Measurements from ENCODE around the gene STRN.
"Not testable (repeated sequence)": the region's sequence is repeated elsewhere in the genome, so short reads cannot be mapped to it uniquely, and the experiment has no call there.

Gene STRN

DNA sequence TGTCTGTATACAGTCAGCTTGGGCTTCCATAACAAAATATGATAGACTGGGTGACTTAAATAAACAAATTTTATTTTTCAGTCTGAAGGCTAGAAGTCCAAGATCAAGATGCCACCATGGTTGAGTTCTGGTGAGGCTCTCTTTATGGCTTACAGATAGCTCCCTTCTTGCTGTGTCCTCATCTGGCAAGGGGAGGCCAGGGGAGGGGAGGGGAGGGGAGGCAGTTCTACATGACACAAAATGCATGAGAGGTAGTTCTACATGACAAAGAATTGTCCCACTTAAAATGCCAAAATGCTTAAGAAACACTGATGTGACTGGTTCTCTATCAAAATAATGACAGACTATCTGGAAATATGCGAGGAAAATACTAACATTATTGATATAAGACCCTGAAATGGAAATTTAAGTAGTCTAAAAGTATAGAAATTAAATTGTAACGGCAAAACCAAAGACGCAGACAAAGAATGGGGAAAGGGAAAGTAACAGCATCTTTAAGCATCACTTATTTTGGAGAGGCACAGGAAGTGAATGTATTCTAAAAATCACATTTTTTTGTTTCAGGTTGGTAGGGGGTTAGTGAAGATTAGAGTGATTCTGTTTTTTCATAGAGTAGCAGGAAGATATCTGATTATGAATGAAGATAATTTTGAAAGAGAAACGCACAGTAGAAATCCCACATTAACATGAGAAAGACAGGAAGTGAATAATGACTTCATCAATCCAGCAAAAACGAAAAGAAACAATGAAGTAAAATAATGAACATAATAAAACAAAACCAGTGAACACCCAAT, 131.4 kb downstream of the STRN start:
- Histone ChIP-seq H3K27me3 (ENCODE audit: low read depth, low read length) (no peaks in the 10 kb centered on the region), H3K4me1 (ENCODE audit: low read length) (no peaks in the 10 kb centered on the region), H3K79me2 (ENCODE audit: low read length) (no peaks in the 10 kb centered on the region), H3K4me3 (ENCODE audit: low read length) (no peak overlapping the region), H3K36me3 (replicated peaks; ENCODE audit: low read depth, low read length) (no peaks in the 10 kb centered on the region), H3K27ac (ENCODE audit: low read length) (no peak overlapping the region), H3K4me2 (ENCODE audit: low read length) (no peak overlapping the region), H3K9ac (ENCODE audit: low read length) (no peak overlapping the region), H3K9me3 (ENCODE audit: insufficient read depth, low read length) (no peaks in the 10 kb centered on the region), H4K20me1 (ENCODE audit: insufficient read depth, low read length) (no peaks in the 10 kb centered on the region), H2AFZ (ENCODE audit: low read depth, low read length) (no peak overlapping the region)
- TF ChIP-seq, protein P1, sequence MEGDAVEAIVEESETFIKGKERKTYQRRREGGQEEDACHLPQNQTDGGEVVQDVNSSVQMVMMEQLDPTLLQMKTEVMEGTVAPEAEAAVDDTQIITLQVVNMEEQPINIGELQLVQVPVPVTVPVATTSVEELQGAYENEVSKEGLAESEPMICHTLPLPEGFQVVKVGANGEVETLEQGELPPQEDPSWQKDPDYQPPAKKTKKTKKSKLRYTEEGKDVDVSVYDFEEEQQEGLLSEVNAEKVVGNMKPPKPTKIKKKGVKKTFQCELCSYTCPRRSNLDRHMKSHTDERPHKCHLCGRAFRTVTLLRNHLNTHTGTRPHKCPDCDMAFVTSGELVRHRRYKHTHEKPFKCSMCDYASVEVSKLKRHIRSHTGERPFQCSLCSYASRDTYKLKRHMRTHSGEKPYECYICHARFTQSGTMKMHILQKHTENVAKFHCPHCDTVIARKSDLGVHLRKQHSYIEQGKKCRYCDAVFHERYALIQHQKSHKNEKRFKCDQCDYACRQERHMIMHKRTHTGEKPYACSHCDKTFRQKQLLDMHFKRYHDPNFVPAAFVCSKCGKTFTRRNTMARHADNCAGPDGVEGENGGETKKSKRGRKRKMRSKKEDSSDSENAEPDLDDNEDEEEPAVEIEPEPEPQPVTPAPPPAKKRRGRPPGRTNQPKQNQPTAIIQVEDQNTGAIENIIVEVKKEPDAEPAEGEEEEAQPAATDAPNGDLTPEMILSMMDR (IDR thresholded peaks at IDR 0.05; ENCODE audit: low read depth, low read length): no peak
- TF ChIP-seq EZH2phosphoT487 (IDR thresholded peaks at IDR 0.05; ENCODE audit: low read depth): no peak

DNA sequence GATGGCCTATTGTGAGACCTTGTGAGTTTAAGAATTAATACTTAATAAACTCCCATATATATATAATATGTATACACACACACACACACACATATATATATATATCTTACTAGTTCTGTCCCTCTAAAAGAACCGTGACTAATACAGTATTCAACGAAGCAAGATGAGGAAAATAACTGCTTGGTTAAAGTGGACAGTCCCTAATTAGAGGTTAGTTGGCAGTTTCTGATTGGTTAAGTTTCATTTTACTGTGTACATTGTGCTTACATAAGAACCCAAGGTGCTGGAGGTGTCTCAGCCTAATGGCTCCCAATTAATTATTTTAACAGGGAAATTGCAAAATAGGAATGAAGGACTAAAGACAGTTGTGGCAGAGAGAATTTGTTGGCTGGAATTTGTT, 132.1 kb downstream of the STRN start:
- H3K4me3 ChIP-seq (ENCODE audit: low read length): no peak overlapping the region
- H2AFZ ChIP-seq (ENCODE audit: low read depth, low read length): no peak overlapping the region
- H3K79me2 ChIP-seq (ENCODE audit: low read length): no peaks in the 10 kb centered on the region
- H3K9ac ChIP-seq (ENCODE audit: low read length): no peak overlapping the region
- H4K20me1 ChIP-seq (ENCODE audit: insufficient read depth, low read length): no peaks in the 10 kb centered on the region
- H3K36me3 ChIP-seq (replicated peaks; ENCODE audit: low read depth, low read length): no peaks in the 10 kb centered on the region
- TF ChIP-seq, protein P1 (IDR thresholded peaks at IDR 0.05; ENCODE audit: low read depth, low read length): no peak
- no peak for TF ChIP-seq EZH2phosphoT487 (IDR thresholded peaks at IDR 0.05; ENCODE audit: low read depth)
- no peaks in the 10 kb centered on the region for H3K4me1 ChIP-seq (ENCODE audit: low read length)
- no peaks in the 10 kb centered on the region for H3K27me3 ChIP-seq (ENCODE audit: low read depth, low read length)
- no peaks in the 10 kb centered on the region for H3K9me3 ChIP-seq (ENCODE audit: insufficient read depth, low read length)
- H3K4me2 ChIP-seq (ENCODE audit: low read length): no peak overlapping the region
- no peak overlapping the region for H3K27ac ChIP-seq (ENCODE audit: low read length)

DNA sequence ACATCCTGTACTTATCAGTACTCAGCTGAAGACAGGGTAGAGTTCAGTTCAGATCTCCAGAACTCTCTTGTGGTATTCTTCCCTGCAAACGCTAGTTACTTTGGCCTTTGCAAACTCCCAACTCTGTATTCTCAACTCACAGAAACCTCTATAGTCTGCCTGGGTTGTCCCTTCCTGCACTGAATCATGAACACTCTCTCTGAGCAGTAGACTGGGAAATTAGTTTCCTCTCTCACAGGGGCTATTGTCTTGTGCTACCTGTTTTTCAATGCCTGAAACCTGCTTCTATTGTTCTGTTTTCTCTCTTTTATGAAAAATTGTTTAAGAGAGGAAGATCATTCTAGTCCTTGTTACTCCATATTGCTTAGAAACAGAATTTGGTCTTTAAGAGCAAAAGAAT, 135.2 kb downstream of the STRN start:
- TF ChIP-seq EZH2phosphoT487 (IDR thresholded peaks at IDR 0.05; ENCODE audit: low read depth): no peak
- TF ChIP-seq, protein P1 (IDR thresholded peaks at IDR 0.05; ENCODE audit: low read depth, low read length): no peak
- Histone ChIP-seq H3K36me3 (replicated peaks; ENCODE audit: low read depth, low read length) (no peaks in the 10 kb centered on the region), H3K4me3 (ENCODE audit: low read length) (no peak overlapping the region), H4K20me1 (ENCODE audit: insufficient read depth, low read length) (no peaks in the 10 kb centered on the region), H3K27me3 (ENCODE audit: low read depth, low read length) (no peaks in the 10 kb centered on the region), H3K9ac (ENCODE audit: low read length) (no peak overlapping the region), H3K9me3 (ENCODE audit: insufficient read depth, low read length) (no peaks in the 10 kb centered on the region), H3K79me2 (ENCODE audit: low read length) (no peaks in the 10 kb centered on the region), H2AFZ (ENCODE audit: low read depth, low read length) (no peak overlapping the region), H3K4me2 (ENCODE audit: low read length) (no peak overlapping the region), H3K27ac (ENCODE audit: low read length) (no peak overlapping the region), H3K4me1 (ENCODE audit: low read length) (no peaks in the 10 kb centered on the region)

DNA sequence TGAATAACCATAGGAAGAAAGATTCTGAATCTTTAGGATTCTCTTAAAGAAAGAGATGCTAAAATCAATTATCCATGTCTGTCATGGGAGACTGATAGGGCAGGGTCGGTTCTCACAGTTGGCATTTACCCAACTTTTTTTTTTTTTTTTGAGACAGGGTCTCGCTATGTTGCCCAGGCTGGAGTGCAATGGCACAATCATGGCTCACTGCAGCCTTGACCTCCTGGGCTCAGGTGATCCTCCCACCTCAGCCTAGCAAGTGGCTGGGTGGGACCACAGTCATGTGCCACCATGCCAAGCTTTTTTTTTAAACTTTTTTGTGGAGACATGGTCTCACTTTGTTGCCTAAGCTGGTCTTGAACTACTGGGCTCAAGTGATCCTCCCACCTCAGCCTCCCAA, 141.7 kb downstream of the STRN start:
- not testable (repeated sequence) for H3K79me2 ChIP-seq (ENCODE audit: low read length); H3K9me3 ChIP-seq (ENCODE audit: insufficient read depth, low read length); H3K27ac ChIP-seq (ENCODE audit: low read length); H2AFZ ChIP-seq (ENCODE audit: low read depth, low read length); H3K4me1 ChIP-seq (ENCODE audit: low read length); H3K4me2 ChIP-seq (ENCODE audit: low read length); H3K36me3 ChIP-seq (replicated peaks; ENCODE audit: low read depth, low read length); H3K27me3 ChIP-seq (ENCODE audit: low read depth, low read length); H3K9ac ChIP-seq (ENCODE audit: low read length); H4K20me1 ChIP-seq (ENCODE audit: insufficient read depth, low read length); H3K4me3 ChIP-seq (ENCODE audit: low read length)
